H1 (cell line): ENCODE results near the gene KDSR. TPM values are rescaled to one million over a fixed set of nuclear protein-coding genes. Genes with fewer than 3 reads are reported as not detected.

ENCODE experiments used
- CTCF ChIA-PET: fragments of 300-600 bp; sonication (Branson Sonifier 250); formaldehyde crosslinking; loops from one replicate; lab custom pipeline; 2021; ENCODE audit not compliant: partially characterized antibody; lab: Charles Lee
- POLR2A ChIA-PET: fragments of 300-600 bp; sonication (Branson Sonifier 250); formaldehyde crosslinking; loops from one replicate; lab custom pipeline; 2021; ENCODE audit warnings: inconsistent platforms; ENCODE audit not compliant: partially characterized antibody; lab: Charles Lee
- DNase-seq, 2 experiments: peaks; one replicate each; pipeline versions ENCODE4 v3.0.0 to v3.0.0-alpha.2; 2010 to 2022; ENCODE audit warnings: low spot score in 2 of 2, low read depth in 1 of 2, mixed read lengths in 1 of 2
- FAIRE-seq: peaks from 2 replicates; lab custom pipeline; 2011; peaks lifted over from hg19 to GRCh38; lab: Jason Lieb, UNC
- H2AFZ ChIP-seq: 2 replicates; pipeline ENCODE4 v1.8.1; 2012; ENCODE audit warnings: low read length, inconsistent platforms
- H2AK5ac ChIP-seq: 2 replicates; pipeline ENCODE4 v1.6.1; 2013; ENCODE audit warnings: low read depth, low read length
- H2BK120ac ChIP-seq: replicated peaks from 2 replicates; pipeline ENCODE3; 2013; ENCODE audit warnings: low read depth, low read length, inconsistent platforms
- H2BK12ac ChIP-seq: 2 replicates; pipeline ENCODE4 v1.6.1; 2013; ENCODE audit warnings: low read depth, low read length
- H2BK15ac ChIP-seq: 2 replicates; pipeline ENCODE4 v1.6.1; 2013; ENCODE audit warnings: low read length
- H2BK20ac ChIP-seq: 2 replicates; pipeline ENCODE4 v1.6.1; 2013; ENCODE audit warnings: low read length
- H2BK5ac ChIP-seq: 2 replicates; pipeline ENCODE4 v1.6.1; 2013; ENCODE audit warnings: low read depth, low read length
- H3K14ac ChIP-seq: 2 replicates; pipeline ENCODE4 v1.6.1; 2013; ENCODE audit warnings: inconsistent platforms; ENCODE audit not compliant: insufficient read length
- H3K18ac ChIP-seq: 2 replicates; pipeline ENCODE4 v1.6.1; 2013; ENCODE audit warnings: low read length; ENCODE audit errors: extremely low read depth
- H3K23ac ChIP-seq: 2 replicates; pipeline ENCODE4 v1.6.1; 2013; ENCODE audit warnings: inconsistent platforms; ENCODE audit not compliant: insufficient read length
- H3K23me2 ChIP-seq: 2 replicates; pipeline ENCODE4 v1.6.1; 2013; ENCODE audit warnings: low read depth, low read length
- H3K27ac ChIP-seq: 2 replicates; pipeline ENCODE4 v1.6.1; 2011; ENCODE audit warnings: low read depth, low read length, inconsistent platforms
- H3K27me3 ChIP-seq, 4 experiments: replicated peaks in 1 of 4; 1 replicate in 1 of 4; 2 replicates in 3 of 4; pipeline versions ENCODE4 v1.6.1 to v1.8.1; 2011 to 2013; ENCODE audit warnings: low read length in 3 of 4, mild to moderate bottlenecking in 3 of 4, inconsistent platforms in 2 of 4, mixed read lengths in 2 of 4, moderate library complexity in 1 of 4; ENCODE audit not compliant: control insufficient read depth in 3 of 4, insufficient read depth in 3 of 4; ENCODE audit errors: extremely low read depth in 1 of 4
- H3K36me3 ChIP-seq, 4 experiments: 2 replicates each; pipeline versions ENCODE4 v1.6.1 to v1.8.1; 2011 to 2013; ENCODE audit warnings: mild to moderate bottlenecking in 4 of 4, low read length in 3 of 4, moderate library complexity in 2 of 4, control low read depth in 1 of 4, inconsistent platforms in 1 of 4; ENCODE audit not compliant: insufficient read depth in 4 of 4, control insufficient read depth in 2 of 4
- H3K4ac ChIP-seq: replicated peaks from 2 replicates; pipeline ENCODE3; 2013; ENCODE audit warnings: low read length, low read depth, mixed read lengths, inconsistent platforms; ENCODE audit not compliant: insufficient read length
- H3K4me1 ChIP-seq, 4 experiments: replicated peaks in 1 of 4; 1 replicate in 1 of 4; 2 replicates in 3 of 4; pipeline versions ENCODE4 v1.6.1 to v1.8.1; 2011 to 2013; ENCODE audit warnings: low read length in 3 of 4, inconsistent platforms in 2 of 4, mixed read lengths in 1 of 4; ENCODE audit not compliant: insufficient read depth in 4 of 4, control insufficient read depth in 3 of 4
- H3K4me2 ChIP-seq, 2 experiments: 2 replicates each; pipeline versions ENCODE4 v1.6.1 to v1.8.1; 2011 to 2013; ENCODE audit warnings: low read depth in 2 of 2, low read length in 2 of 2, control low read depth in 1 of 2, inconsistent platforms in 1 of 2, mild to moderate bottlenecking in 1 of 2; ENCODE audit not compliant: insufficient read depth in 1 of 2
- H3K4me3 ChIP-seq, 4 experiments: fragments of 200-600, 300-600 bp in 1 of 4; sonication (generic), shearing (Covaris generic), sonication (Bioruptor Twin) in 1 of 4; 2 replicates each; pipeline versions ENCODE4 v1.5.1 to v1.8.1; 2011 to 2016; ENCODE audit warnings: low read length in 4 of 4, low read depth in 3 of 4, control low read depth in 2 of 4, inconsistent platforms in 2 of 4, mild to moderate bottlenecking in 2 of 4, mixed read lengths in 1 of 4, moderate library complexity in 1 of 4; ENCODE audit not compliant: insufficient read depth in 2 of 4; ENCODE audit errors: extremely low read depth in 1 of 4
- H3K56ac ChIP-seq: replicated peaks from 2 replicates; pipeline ENCODE3; 2013; ENCODE audit warnings: low read depth, mild to moderate bottlenecking, mixed read lengths, low read length, inconsistent platforms; ENCODE audit not compliant: insufficient read length
- H3K79me1 ChIP-seq: 2 replicates; pipeline ENCODE4 v1.6.1; 2013; ENCODE audit warnings: low read depth, low read length, control low read depth
- H3K79me2 ChIP-seq, 2 experiments: 2 replicates each; pipeline versions ENCODE4 v1.6.1 to v1.8.1; 2012 to 2013; ENCODE audit warnings: low read length in 2 of 2, mild to moderate bottlenecking in 2 of 2, inconsistent platforms in 1 of 2; ENCODE audit not compliant: insufficient read depth in 2 of 2, control insufficient read depth in 1 of 2
- H3K9ac ChIP-seq, 4 experiments: replicated peaks in 1 of 4; 1 replicate in 1 of 4; 2 replicates in 3 of 4; pipeline versions ENCODE4 v1.6.1 to v1.8.1; 2011 to 2013; ENCODE audit warnings: low read depth in 3 of 4, low read length in 3 of 4, control low read depth in 2 of 4, mild to moderate bottlenecking in 2 of 4, moderate library complexity in 2 of 4, inconsistent platforms in 1 of 4; ENCODE audit errors: extremely low read depth in 1 of 4
- H3K9me3 ChIP-seq, 2 experiments: 2 replicates each; pipeline versions ENCODE4 v1.6.1 to v1.8.1; 2012 to 2013; ENCODE audit warnings: mild to moderate bottlenecking in 2 of 2, moderate library complexity in 2 of 2, control low read depth in 1 of 2, inconsistent platforms in 1 of 2, low read depth in 1 of 2, low read length in 1 of 2, mixed read lengths in 1 of 2; ENCODE audit not compliant: insufficient read depth in 2 of 2
- H4K20me1 ChIP-seq, 2 experiments: replicated peaks in 1 of 2; 2 replicates each; pipeline versions ENCODE3 to v1.8.1; 2011 to 2013; ENCODE audit warnings: inconsistent platforms in 2 of 2, low read length in 2 of 2, mild to moderate bottlenecking in 1 of 2; ENCODE audit not compliant: insufficient read depth in 2 of 2, control insufficient read depth in 1 of 2
- H4K5ac ChIP-seq: 2 replicates; pipeline ENCODE4 v1.6.1; 2013; ENCODE audit warnings: low read length, low read depth, mixed read lengths, inconsistent platforms; ENCODE audit not compliant: insufficient read length
- H4K8ac ChIP-seq: 2 replicates; pipeline ENCODE4 v1.8.0; 2013; ENCODE audit warnings: mild to moderate bottlenecking, moderate library complexity, low read length, inconsistent platforms; ENCODE audit not compliant: insufficient read depth; ENCODE audit errors: extremely low read depth
- H4K91ac ChIP-seq: replicated peaks from 2 replicates; pipeline ENCODE3; 2013; ENCODE audit warnings: low read length, mixed read lengths, inconsistent platforms; ENCODE audit not compliant: insufficient read length
- CBX5 ChIP-seq: fragments of 300-800, 300-1000 bp; sonication (generic); IDR thresholded peaks from 2 replicates; pipeline ENCODE4 v1.7.1; 2016; ENCODE audit warnings: antibody characterized with exemption, low read length, low read depth
- CHD1 ChIP-seq: IDR thresholded peaks from 2 replicates; pipeline ENCODE4 v1.6.1; 2012; ENCODE audit warnings: low read depth, low read length, improper control_type of control experiment
- CTCF ChIP-seq, 3 experiments: IDR thresholded peaks; 1 replicate in 2 of 3; 2 replicates in 1 of 3; pipeline versions ENCODE4 v1.5.1 to v1.6.1; 2011; ENCODE audit warnings: low read length in 3 of 3, mild to moderate bottlenecking in 3 of 3, inconsistent platforms in 2 of 3, low read depth in 1 of 3, moderate library complexity in 1 of 3; ENCODE audit not compliant: insufficient read depth in 1 of 3; ENCODE audit errors: control extremely low read depth in 1 of 3
- FOSL1 ChIP-seq: IDR thresholded peaks from 2 replicates; pipeline ENCODE4 v1.6.1; 2011; ENCODE audit warnings: mild to moderate bottlenecking, low read depth, low read length, moderate library complexity; ENCODE audit not compliant: insufficient read depth
- RAD21 ChIP-seq, 2 experiments: IDR thresholded peaks in 1 of 2; conservative IDR thresholded peaks in 1 of 2; 2 replicates each; pipeline ENCODE4 v1.6.1; 2011; ENCODE audit warnings: low read depth in 2 of 2, low read length in 2 of 2, improper control_type of control experiment in 1 of 2, inconsistent platforms in 1 of 2, mild to moderate bottlenecking in 1 of 2, moderate library complexity in 1 of 2
- RXRA ChIP-seq: IDR thresholded peaks from 2 replicates; pipeline ENCODE4 v1.6.1; 2011; ENCODE audit warnings: low read depth, mild to moderate bottlenecking, low read length, moderate library complexity; ENCODE audit not compliant: insufficient read depth
- TAF1 ChIP-seq: IDR thresholded peaks from 2 replicates; pipeline ENCODE4 v1.6.1; 2011; ENCODE audit warnings: mild to moderate bottlenecking, low read depth, low read length
- WGBS, 2 experiments: shearing (Covaris generic) in 1 of 2; methylation state at CpG; one replicate each; pipeline versions ENCODE4 v1.1.6 to v1.1.7; 2013 to 2015; ENCODE audit warnings: low lambda C conversion rate in 2 of 2, mixed read lengths in 2 of 2, inconsistent platforms in 1 of 2, low coverage in 1 of 2, missing lambda C conversion rate in 1 of 2; ENCODE audit not compliant: insufficient replicate concordance in 2 of 2, insufficient coverage in 1 of 2, insufficient read length in 1 of 2; ENCODE audit errors: extremely low coverage in 1 of 2, missing lambda C conversion rate in 1 of 2; 5-methylcytosine and 5-hydroxymethylcytosine counted together
- polyA plus RNA-seq, 7 experiments: library from polyadenylated mRNA; depleted of rRNA in 3 of 7; stranded (reverse) in 5 of 7; unstranded in 2 of 7; fragments of >200 nt in 5 of 7; fragments of 200-250 nt in 2 of 7; gene quantifications; 1 replicate in 5 of 7; 2 replicates in 1 of 7; 4 replicates in 1 of 7; pipeline versions ENCODE4 v1.2.1 to v1.2.3, GENCODE V29; 2011 to 2013; ENCODE audit warnings: missing spikeins in 2 of 7, mixed read lengths in 2 of 7
- total RNA-seq: library from RNA; stranded (reverse); fragmentation: NEBNext Ultra II Directional; extraction: Animal tissue kit (Norgen Biotek cat#: 25700); gene quantifications from 2 replicates; pipeline ENCODE4 v1.2.1, GENCODE V29; 2021

The KDSR gene
- total and polyA plus RNA-seq, 2 of the 8 experiments (the other 6 are each of a cell fraction or from before 2014, with no cell fraction given), result 12.4 to 50.5 TPM

GRCh38 chr18:63342206-63342605, 24.8 kb downstream of the KDSR start:
- Histone ChIP-seq H3K4me2 (no peak overlapping the region), H2BK20ac (no peak overlapping the region), H3K79me2 (no peaks in the 10 kb centered on the region), H3K23ac (no peak overlapping the region), H4K91ac (no peak overlapping the region), H3K4ac (no peak overlapping the region), H3K9me3 (no peaks in the 10 kb centered on the region), H2AFZ (no peak overlapping the region), H2AK5ac (no peak overlapping the region), H4K5ac (no peak overlapping the region), H3K4me3 (no peak overlapping the region), H3K79me1 (no peaks in the 10 kb centered on the region), H3K27ac (no peak overlapping the region), H3K14ac (no peak overlapping the region), H3K18ac (no peak overlapping the region), H3K36me3 (peaks cover 0 to 35% (median 23%) of the 10 kb centered on the region in 4 experiments; a peak in 7 of 8 replicates), H3K4me1 (peaks cover 0 to 7% (median 3%) of the 10 kb centered on the region in 4 experiments; a peak in 3 of 7 replicates), H2BK120ac (no peak overlapping the region), H3K56ac (no peak overlapping the region), H3K9ac (no peak overlapping the region), H2BK12ac (no peak overlapping the region), H2BK5ac (no peak overlapping the region), H4K20me1 (no peaks in the 10 kb centered on the region), H2BK15ac (no peak overlapping the region), H3K23me2 (no peaks in the 10 kb centered on the region), H4K8ac (no peak overlapping the region), H3K27me3 (no peaks in the 10 kb centered on the region)
- WGBS, 2 experiments, result 55% methylated on average over 5 of the region's 5 CpGs; no CpG with 5 or more reads in 1 of the 2 experiments
- ChIA-PET CTCF (interaction anchor here (0.6 to 9.1 kb wide), 28 partner anchors 9 to 1792 kb away, joined by 3 to 96 read pairs (median 4); no protein-coding TSS in a partner anchor), POLR2A (interaction anchor here (1.5 kb wide), 1 partner anchor 23 kb away, joined by 3 read pairs; no protein-coding TSS in a partner anchor)
- FAIRE-seq (peak; percentile 24), DNase-seq (peak in 1 of 2 experiments; percentile 53)
- peak; percentile 65 to 67 (median 65) for TF ChIP-seq CTCF (IDR thresholded peaks at IDR 0.05; ENCODE audit: control extremely low read depth in 1 of 3, insufficient read depth in 1 of 3, low read depth in 1 of 3, low read length in 3 of 3)
- TF ChIP-seq RXRA, result no peak
- TF ChIP-seq RAD21 (IDR thresholded peaks at IDR 0.05 in 1 of 2, conservative IDR thresholded peaks at IDR 0.05 in 1 of 2; ENCODE audit: low read depth in 2 of 2, low read length in 2 of 2), result peak; percentile 68 to 74
- TF ChIP-seq TAF1, result no peak
- TF ChIP-seq CHD1, result no peak
- TF ChIP-seq FOSL1, result no peak
- TF ChIP-seq CBX5, result no peak
